HFF-Myc (cell line): ENCODE data around the gene JAML.

Source experiments
- DNase-seq: peaks from one replicate; pipeline ENCODE4 v3.0.0-alpha.2; 2011; ENCODE audit warnings: low read depth; ENCODE audit errors: extremely low read depth
- H3K4me3 ChIP-seq: replicated peaks from 2 replicates; pipeline ENCODE4 v1.5.1; 2011; ENCODE audit warnings: low read depth, mild to moderate bottlenecking, control low read depth, low read length
- TF ChIP-seq, protein P1 (sequence below): IDR thresholded peaks from 2 replicates; pipeline ENCODE4 v1.5.1; 2012; ENCODE audit warnings: mild to moderate bottlenecking, low read depth, low read length, control low read depth; ENCODE audit errors: missing control alignments

JAML gene

DNA sequence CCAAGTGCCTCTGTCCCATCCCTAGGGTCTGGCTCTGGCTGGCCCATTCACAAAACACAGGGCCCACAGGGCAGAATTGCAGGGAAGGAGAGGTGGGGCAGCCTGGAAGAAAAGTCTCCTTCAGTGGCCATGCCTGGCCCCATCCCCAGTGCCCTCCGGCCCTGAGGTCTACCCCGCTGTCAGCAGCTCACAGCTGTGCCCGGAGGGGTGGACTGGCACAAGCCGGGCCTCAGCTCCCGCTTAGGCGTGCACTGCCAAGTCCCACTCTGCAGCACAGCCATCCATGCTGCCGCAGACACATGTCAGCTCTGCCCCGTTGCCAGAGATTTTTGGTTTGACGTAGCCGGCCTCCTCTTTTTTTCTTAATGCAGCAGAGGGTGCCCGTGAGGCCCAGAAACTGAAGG, 44.5 kb downstream of the JAML start:
- no peak for DNase-seq
- H3K4me3 ChIP-seq, result no peak overlapping the region
- TF ChIP-seq, protein P1, sequence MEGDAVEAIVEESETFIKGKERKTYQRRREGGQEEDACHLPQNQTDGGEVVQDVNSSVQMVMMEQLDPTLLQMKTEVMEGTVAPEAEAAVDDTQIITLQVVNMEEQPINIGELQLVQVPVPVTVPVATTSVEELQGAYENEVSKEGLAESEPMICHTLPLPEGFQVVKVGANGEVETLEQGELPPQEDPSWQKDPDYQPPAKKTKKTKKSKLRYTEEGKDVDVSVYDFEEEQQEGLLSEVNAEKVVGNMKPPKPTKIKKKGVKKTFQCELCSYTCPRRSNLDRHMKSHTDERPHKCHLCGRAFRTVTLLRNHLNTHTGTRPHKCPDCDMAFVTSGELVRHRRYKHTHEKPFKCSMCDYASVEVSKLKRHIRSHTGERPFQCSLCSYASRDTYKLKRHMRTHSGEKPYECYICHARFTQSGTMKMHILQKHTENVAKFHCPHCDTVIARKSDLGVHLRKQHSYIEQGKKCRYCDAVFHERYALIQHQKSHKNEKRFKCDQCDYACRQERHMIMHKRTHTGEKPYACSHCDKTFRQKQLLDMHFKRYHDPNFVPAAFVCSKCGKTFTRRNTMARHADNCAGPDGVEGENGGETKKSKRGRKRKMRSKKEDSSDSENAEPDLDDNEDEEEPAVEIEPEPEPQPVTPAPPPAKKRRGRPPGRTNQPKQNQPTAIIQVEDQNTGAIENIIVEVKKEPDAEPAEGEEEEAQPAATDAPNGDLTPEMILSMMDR, result no peak

DNA sequence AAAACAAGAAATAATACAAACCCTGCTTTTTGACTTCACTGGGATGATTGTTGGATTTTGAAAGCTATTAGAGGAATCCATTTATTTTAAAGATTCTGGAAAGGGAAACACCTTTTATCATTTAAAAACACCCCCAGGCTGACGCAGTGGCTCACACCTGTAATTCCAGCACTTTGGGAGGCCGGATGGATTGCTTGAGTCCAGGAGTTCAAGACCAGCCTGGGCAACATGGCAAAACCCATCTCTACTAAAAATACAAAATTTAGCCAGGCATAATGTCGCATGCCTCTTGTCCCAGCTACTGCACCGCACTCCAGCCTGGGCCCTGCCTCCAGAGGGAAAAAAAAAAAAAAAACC, 48.1 kb downstream of the JAML start:
- no peak overlapping the region for H3K4me3 ChIP-seq
- DNase-seq, result no peak
- TF ChIP-seq, protein P1, result no peak

DNA sequence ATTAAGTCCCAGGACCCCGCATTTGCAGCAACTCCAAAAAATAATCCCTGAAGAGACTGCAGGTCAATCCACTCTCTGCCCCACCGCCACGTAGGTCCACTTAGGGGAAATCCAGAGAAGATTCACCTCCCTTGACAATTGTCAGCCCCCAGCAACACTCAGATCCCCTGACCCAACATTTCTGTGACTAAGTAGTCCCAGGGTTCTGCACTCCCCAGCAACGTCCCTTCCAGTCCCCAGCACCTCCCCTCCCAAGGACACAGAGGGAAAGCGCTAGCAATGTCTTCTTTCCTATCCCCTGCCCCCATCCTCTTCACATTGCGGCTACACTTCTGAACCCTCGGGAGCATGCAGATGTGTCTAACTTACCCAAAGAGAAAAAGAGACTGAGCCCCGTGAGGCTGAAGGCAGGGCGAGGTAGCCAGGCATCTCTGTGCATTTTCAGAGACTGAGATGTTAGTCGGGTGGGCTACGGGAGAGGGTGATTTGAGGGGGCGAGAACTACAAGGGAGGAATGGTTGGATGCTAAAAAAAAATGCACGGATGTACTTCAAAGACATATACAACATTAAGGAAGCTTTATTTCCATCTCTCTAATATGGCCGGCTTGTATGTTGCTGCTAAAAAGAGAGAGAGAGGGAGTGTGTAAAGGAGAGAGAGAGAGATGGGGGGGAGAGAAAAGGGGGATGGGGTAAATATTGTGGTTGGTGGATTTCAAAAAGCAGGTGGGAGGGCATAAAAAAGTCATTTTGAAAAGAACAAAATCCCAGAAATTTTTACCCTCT, 48.6 kb downstream of the JAML start, which contains the start of gene SCN2B:
Gene SCN2B (minus strand): TSS at position 647 of the 785 bp plus-strand sequence. CDS start 208 bp downstream, at position 439.
- DNase-seq, result no peak
- TF ChIP-seq, protein P1, result no peak
- no peak within 1 kb of the TSS for H3K4me3 ChIP-seq

DNA sequence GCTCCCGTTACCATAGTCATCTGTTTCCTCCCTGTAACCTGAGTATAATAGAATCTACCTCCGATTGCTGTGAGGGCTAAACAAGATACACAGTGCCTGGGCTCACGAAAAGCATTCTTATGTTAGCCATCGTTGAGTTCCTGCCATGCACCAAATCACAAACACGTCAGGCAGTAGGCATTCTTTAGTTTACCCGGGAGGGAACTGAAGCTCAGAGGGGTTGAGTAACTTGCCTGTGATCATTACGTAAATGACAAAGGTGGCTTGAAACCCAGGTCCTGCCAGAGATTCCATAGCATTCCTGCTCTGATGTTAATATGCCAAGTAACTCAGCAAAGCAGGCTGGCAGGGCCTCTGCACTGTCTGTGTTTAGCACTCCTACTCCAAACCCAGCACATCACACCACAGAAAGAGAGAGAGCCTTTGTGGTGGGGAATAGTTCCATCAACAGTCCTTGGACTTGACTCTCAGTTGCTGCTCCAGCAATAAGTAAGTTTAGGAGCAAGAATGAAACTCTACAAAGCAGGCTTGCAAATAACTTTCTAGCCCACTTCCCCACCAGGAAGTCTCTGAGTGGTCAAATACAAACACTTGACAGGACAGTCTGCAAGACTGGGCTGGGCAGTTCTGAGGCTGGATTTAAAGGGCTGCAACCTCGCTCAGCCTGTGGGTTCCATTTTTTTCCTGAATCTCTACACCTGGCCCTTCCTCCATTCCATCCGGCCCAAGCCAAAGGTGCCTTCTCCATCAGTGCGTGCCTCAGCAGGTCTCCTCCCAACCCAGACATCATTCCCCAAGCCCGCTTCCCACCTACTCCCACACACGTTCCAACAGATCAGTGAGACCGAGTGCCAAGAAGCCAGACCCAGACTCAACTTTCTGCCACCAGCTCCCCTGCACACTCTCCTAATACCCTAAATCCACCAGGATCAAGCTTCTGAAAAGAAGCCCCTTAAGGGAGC, 49.5 kb downstream of the JAML start:
- no peak for DNase-seq
- TF ChIP-seq, protein P1, result no peak
- no peak overlapping the region for H3K4me3 ChIP-seq

DNA sequence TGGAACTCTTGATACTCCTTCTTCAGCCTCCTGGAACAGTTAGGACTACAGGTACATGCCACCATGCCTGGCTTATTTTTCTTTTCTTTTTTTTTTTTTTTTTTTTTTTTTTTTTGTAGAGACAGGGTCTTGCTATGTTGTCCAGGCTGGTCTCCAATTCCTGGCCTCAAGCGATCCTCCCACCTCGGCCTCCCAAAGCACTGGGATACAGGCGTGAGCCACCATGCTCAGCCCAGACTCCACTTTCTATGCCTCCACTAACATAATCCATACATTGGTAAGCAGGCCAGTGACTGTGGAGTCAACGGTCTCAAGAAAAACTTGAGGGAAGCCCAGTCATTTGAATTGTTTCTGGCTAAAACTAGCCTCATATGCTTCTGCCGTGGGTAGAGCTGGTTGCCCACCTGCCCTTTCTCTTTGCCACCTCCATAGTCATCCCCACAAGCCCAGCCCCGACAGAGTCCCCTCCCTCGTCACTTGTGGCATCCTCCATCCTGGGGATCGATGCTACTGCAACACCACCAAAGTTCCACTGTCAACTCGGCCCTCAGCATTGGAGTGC, 50.7 kb downstream of the JAML start:
- H3K4me3 ChIP-seq, result no peak overlapping the region
- TF ChIP-seq, protein P1, result no peak
- no peak for DNase-seq

DNA sequence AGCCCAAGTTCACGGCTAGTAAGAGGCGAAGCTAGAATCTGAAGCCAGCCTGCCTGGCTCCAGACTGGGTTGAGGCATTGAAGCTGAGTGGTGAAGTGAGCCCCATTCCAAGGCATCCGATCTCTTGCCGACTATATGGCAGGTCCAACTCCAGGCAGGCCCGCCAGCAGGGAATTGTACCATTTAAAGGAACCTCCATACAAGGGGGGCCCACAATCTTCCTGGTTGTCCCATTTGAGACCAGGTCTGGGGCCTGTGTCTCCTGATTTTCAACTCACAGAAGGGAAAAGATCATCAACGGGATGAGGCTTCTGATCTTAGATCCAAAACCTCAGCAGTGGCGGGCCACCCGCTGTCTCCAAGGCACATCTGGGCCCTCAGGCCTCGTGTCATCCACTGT, 52.5 kb downstream of the JAML start:
- TF ChIP-seq, protein P1, result no peak
- H3K4me3 ChIP-seq, result no peak overlapping the region
- DNase-seq, result no peak
